GM12801 (cell line): ENCODE results near the gene PHACTR3.

ENCODE experiments used
- CTCF ChIP-seq: IDR thresholded peaks from one replicate; pipeline ENCODE4 v1.5.1; 2011; ENCODE audit warnings: control low read depth; ENCODE audit not compliant: insufficient read length; ENCODE audit errors: extremely low read depth

The PHACTR3 gene

GRCh38 chr20:59680148-59680650, 75.9 kb downstream of the PHACTR3 start:
- TF ChIP-seq CTCF, result no peak

- no peak for TF ChIP-seq CTCF
These were observed 76.5 kb downstream of the PHACTR3 start for GRCh38 chr20:59680852-59681251.

DNA sequence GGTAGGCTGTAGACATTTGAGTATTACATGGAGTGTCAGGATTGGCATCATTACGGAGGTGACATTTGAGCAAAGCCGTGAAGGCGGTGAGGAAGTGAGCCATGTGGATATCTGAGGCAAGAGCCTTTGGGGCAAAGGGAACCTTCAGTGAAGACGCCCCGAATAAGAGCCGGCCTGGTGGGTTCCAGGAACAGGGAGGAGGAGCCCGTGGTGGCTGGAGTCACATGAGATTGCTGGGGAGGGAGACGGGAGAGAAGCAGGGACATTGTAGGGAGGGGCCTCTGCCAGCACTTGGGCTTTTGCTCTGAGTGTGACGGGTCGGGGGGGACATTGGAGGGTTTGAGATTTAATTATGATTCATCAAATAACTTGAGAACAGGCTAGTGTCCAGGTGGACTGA, 78.3 kb downstream of the PHACTR3 start:
- TF ChIP-seq CTCF, result no peak

- no peak for TF ChIP-seq CTCF
These were observed 78.8 kb downstream of the PHACTR3 start for GRCh38 chr20:59683181-59683580.

GRCh38 chr20:59684685-59685242, 80.4 kb downstream of the PHACTR3 start:
- no peak for TF ChIP-seq CTCF

DNA sequence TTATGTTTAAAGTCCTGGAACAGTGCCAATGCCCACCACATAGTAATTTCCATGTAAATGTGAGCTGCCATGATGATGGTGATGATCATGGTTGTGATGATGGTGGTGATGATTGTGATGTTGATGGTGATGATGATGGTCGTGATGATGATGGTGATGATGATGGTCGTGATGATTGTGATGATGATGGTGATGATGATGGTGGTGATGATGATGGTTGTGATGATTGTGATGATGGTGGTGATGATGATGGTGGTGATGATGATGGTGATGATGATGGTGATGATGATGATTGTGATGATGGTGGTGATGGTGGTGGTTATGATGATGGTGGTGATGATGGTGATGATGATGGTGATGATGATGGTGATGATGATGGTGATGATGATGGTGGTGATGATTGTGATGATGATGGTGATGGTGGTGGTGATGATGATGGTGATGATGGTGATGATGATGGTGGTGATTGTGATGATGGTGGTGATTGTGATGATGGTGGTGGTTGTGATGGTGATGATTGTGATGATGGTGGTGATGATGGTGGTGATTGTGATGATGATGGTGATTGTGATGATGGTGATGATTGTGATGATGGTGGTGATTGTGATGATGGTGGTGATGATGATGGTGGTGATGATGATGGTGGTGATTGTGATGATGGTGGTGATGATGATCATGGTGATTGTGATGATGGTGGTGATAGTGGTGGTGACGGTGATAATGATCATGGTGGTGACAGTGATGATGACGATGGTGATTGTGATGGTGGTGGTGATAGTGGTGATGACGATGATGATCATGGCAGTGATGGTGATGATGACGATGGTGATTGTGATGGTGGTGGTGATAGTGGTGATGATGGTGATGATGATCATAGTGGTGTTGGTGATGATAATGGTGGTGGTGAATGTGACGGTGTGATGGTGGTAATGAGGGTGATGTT, 82.3 kb downstream of the PHACTR3 start:
- TF ChIP-seq CTCF, result no peak

- no peak for TF ChIP-seq CTCF
These were observed 84.0 kb downstream of the PHACTR3 start for GRCh38 chr20:59688356-59688755.
